HG02973 (cell line): ENCODE data around the gene PANX2.
"Not testable (repeated sequence)": the region's sequence is repeated elsewhere in the genome, so short reads cannot be mapped to it uniquely, and the experiment has no call there.

Experiments used
- ATAC-seq: cut with Tn5 transposase; IDR thresholded peaks from one replicate; pipeline ENCODE4 v1.9.1; 2021; ENCODE audit warnings: moderate library complexity; ENCODE audit not compliant: unreplicated experiment

Gene PANX2, protein sequence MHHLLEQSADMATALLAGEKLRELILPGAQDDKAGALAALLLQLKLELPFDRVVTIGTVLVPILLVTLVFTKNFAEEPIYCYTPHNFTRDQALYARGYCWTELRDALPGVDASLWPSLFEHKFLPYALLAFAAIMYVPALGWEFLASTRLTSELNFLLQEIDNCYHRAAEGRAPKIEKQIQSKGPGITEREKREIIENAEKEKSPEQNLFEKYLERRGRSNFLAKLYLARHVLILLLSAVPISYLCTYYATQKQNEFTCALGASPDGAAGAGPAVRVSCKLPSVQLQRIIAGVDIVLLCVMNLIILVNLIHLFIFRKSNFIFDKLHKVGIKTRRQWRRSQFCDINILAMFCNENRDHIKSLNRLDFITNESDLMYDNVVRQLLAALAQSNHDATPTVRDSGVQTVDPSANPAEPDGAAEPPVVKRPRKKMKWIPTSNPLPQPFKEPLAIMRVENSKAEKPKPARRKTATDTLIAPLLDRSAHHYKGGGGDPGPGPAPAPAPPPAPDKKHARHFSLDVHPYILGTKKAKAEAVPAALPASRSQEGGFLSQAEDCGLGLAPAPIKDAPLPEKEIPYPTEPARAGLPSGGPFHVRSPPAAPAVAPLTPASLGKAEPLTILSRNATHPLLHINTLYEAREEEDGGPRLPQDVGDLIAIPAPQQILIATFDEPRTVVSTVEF

DNA sequence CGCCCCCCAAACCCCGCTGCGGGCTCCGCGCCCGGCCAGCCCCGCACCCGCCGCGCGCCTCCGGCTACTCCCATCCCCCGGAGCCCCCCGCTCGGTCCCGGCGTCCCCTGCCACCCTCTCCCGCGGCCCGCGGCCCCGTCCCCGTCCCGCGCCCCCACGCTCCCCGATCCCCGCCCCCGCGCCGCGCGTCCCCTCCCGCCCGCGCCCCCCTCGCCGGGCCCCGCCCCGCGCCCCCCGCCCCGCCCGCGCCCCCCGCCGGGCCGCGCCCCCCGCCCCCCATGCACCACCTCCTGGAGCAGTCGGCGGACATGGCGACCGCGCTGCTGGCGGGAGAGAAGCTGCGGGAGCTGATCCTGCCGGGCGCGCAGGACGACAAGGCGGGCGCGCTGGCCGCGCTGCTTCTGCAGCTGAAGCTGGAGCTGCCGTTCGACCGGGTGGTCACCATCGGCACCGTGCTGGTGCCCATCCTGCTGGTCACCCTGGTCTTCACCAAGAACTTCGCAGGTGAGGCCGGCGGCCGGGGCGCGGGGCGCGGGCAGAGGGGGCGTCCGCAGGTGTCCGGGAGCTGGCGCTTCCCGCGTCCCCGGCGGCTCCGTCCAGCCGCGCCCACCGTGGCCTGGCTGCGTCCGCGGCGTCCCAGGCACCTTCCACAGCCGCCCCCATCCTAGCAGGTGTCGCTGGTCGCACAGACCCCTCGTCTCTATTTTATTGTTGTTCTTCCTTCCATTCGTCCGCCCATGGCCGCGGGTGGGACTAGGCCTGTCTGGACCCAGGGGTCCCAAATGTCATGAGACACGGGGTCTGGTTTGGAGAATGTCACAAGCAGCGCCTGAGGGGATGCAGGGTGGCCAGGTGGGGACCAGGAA is at the start of gene PANX2:
Gene PANX2 (plus strand): TSS at position 279 of the 866 bp plus-strand sequence. CDS start 0 bp downstream, at position 279.
- ATAC-seq, result no peak

DNA sequence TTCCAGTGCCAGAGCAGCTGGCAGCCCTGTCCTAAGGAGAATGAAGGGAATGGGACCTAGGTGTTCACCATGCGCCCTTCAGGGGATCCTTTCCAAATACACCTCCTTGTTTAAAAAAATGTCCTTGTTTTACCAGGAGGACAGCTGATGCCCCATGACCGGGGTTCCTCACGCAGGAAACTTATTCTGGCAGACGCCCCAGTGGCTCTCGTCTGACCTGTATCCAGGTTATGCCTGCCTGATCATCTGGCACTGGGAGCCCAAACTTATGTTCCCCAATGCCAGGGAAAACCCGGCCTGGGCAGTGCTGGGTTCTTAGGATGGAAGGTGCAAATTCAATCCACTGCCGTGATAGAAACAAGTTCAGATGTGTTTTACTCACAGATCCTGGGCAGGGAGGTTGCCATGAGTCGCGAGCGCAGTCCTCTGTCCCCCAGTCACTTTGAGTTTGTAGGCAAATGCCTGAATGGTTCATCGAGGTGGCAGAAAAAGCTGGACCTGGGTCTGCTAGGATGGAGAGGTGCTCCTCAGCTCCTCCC is 49.3 kb upstream of the PANX2 start:
- ATAC-seq, result no peak

DNA sequence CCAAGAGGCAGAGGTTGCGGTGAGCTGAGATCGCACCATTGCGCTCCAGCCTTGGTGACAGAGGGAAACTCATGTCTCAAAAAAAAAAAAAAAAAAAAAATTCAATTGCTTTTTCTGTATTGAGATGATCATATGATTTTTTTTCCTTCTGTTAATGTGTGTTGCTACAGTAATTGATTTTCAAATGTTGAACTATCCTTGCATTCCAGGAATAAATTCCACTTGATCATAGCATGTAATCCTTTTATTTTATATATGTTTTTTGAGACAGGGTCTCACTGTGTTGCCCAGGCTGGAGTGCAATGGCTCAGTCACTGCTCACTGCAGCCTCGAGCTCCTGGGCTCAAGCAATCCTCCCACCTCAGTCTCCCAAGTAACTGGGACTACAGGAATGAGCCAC is 47.4 kb upstream of the PANX2 start:
- no peak for ATAC-seq

DNA sequence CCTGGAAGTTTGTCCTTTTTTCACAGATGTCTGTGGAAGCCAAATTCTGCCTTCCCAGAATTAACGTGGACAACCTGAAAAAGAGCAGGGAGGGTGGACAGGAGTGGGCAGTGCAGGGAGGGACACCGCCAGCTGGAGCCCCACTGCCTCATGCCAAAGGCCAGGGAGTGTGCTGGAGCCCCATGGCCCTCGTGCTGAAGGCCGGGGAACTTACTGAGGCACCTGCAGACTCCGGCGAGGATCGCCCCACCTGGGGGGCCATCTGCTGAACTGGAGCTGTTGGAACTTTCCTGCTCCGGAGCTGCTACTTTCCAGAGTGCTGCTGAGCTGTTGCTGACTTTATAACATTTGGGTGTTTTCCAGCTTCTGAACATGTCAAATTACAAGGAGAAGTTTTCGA is 45.5 kb upstream of the PANX2 start:
- ATAC-seq, result no peak

DNA sequence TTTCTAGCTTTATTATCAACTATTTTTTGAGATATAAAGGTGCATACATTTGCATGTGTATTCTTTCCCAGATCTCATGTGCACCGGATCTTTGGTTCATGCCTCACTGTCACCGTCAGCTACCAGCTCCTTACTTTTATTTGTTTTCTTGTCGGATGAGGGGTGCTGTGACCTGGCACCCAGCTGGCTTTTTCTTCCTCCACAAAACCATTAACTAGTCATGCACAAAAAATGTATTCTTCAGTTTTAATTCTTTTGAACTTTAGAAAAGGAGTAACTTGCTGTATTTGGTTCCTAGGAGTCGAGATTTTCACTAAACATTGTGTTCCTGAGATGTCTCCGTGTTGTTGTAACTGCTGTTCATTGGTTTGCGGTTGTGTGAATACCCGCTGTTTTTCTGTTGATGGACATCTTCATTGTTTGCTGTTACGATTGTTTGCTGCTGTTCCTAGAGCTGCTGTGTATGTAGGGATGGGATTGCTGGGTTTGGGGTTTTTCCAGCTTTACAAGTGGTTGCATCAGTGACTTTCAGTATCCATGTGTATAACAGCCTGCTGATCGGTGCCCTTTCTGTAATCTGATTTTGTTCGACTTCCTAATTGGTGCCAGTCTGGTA is 41.3 kb upstream of the PANX2 start:
- no peak for ATAC-seq

DNA sequence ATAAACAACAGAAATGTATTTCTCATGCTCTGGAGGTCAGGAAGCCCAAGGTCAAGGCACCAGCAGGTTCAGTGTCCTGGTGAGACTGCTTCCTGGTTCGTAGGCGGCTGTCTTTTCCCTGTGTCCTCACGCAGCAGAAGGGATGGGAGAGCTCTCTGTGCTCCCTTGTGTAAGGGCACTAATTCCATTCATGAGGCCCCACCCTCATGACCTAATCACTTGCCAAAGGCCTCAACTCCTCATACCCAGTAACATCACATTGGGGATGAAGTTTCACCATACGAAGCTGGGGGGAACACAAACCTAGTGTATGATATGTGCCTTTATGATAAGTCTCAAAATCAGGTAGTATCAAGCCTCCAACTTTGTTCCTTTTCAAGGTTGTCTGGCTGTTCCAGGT is 38.6 kb upstream of the PANX2 start:
- ATAC-seq, result no peak

DNA sequence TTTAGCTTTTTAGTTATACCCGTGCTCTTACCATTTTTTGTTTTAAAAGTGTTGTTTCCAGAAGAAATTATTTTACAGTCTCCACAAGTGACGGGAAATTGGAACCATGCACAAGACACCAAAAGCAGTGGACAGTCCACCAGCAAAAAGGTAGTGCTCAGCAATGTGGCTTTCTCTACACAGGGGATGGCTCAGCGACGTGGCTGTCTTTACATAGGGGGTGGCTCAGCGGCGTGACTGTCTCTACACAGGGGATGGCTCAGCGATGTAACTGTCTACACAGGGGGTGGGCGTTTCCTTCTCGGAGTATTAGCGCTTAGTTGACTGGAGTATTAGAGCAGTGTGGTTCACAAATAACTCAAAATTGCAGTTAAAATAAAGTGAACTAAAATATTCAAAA is 36.0 kb upstream of the PANX2 start:
- ATAC-seq, result no peak

DNA sequence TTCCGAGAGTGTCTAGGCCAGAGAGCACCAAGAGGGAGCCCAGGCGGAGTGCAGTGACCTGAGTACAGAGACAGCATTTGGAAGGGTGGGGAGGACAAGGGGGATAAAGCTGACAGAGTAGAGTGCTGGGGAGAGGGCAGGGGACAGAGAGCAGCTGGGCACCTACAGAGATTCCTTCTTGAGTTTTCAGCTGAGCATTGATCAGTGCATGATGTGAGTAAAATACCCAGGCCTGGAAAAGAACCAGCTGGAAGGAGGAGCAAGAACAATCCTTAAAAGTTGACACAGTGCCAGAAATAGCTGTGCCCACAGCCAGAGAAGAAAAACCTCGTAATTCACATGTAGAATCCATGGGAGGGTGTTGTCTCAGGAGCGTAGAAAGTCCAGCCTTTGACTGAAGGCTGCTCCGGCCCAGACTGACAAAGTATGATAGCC is 33.9 kb upstream of the PANX2 start:
- ATAC-seq, result no peak

DNA sequence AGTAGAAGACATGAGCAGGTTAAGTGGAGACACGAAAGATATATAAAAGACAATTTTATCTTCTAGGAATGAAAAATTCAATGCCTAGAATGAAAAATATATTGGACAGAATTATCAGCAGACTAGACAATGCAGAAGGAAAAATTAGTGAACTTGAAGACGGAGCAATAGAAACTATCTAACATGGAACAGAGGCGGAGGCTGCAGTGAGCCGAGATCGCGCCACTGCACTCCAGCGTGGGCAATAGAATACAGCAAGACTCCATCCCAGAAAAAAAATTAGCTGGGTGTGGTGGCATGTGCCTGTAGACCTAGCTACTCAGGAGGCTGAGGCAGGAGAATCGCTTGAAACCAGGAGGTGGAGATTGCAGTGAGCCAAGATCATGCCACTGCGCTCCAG is 33.3 kb upstream of the PANX2 start:
- not testable (repeated sequence) for ATAC-seq

DNA sequence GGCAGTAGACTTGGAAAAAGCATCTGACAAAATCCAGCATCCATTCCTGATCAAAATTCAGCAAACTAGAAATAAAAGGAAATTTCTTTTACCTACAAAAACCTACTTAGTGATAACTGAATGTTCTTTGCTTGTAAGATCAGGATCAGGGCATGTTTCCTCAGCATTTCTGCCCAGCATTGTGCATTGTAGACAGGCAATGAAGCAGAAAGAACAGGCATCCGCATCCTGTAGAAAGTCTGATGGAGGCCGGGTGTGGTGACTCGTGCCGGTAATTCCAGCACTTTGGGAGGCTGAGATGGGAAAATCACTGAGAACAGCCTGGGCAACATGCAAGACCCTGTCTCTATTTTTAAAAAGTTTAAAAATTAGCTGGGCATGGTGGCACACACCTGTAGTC is 32.5 kb upstream of the PANX2 start:
- ATAC-seq, result no peak

DNA sequence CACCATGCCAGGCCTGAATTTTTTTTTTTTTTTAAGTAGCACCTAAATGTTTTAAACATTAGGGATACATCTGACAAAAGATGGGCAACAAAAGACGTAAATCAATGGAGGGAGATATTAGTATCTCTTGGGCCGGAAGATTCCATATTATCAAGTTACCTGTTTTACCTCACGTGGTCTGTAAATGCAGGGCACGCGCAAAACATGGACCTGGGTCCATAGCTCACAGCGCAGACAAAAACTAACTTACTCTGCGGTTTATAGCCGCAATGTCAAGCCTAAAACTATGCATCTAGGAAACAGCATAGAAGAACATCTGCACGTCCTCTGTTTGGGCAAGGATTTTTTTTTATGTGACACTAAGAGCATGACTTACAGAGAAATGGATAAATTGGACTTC is 31.5 kb upstream of the PANX2 start:
- no peak for ATAC-seq

DNA sequence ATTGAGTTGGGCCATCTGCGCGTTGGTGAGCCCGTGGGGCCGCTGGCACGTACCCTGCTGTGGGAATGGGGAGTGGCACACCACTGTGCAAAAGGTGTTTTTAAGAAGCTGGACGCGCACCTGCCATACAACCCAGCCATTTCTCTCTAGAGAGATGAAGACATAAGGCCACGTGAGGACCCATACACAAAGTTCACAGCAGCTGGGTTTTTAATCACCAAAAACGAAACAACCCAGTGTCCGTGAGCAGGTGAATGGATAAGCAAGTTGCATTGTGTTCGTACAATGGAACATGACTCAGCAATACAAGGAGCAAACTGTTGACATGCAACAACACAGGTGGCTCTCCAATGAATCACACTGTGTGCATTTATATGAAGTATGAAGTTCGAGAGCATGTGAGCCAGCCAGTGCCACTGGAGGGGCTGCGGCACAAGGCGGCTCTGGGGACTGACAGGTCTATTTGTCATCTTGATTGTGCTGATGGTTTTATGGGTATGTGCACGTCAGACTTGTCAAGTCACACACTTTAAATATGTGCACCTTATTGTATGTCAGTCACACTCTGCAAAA is 30.6 kb upstream of the PANX2 start:
- ATAC-seq, result no peak

DNA sequence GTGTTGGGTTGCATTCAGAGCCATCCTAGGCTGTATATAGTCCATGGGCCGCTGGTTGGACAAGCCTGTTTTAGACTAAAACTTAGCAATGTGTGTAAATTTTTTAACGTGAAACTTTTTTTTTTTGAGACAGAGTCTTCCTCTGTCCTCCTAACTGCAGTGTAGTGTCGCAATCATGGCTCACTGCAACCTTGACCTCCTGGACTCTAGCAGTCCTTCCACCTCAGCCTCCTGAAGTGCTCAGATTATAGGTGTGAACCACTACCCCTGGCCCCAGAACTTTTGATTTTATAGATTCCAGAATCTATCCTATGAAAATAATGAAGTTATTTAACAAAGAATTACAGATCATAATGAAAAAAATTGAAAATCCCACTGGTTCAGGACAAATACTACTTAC is 29.9 kb upstream of the PANX2 start:
- ATAC-seq, result no peak

DNA sequence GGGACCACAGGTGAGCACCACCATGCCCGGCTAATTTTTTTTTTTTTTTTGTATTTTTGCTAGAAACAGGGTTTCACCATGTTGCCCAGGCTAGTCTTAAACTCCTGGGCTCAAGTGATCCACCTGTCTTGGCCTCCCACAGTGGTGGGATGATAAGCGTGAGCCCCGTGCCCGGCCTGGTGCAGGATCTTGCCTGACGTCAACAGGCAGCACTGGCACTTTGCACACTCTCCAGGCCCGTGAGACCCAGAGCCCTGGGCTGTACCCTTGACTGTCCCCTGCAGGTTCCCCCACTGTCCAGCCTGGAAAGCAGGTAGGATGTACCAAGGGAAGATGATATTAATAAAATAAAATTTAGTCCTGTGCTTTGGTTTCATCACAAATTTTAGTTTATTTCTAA is 29.1 kb upstream of the PANX2 start:
- ATAC-seq, result no peak

DNA sequence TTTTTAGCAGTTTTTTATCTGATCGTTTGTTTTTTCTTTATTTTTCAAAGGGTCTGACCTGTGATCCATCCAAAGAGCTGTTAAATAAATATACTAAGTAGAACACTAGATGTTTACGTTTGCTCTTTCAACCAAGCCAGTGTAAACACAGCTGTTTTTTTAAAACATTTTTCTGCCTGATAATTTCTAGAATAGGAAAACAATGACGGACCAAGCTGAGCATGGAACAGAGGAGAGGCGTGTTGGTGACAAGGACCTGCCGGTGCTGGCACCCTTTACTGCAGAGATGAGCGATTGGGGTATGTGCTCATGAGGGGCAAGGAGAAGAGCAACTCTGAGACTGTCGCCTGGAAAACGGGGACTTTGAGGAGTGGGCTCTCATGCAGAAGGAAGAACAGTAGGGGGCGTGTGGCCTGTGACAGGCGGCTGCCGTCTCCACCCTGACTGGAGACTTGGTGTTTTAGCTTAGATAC is 28.6 kb upstream of the PANX2 start:
- no peak for ATAC-seq

DNA sequence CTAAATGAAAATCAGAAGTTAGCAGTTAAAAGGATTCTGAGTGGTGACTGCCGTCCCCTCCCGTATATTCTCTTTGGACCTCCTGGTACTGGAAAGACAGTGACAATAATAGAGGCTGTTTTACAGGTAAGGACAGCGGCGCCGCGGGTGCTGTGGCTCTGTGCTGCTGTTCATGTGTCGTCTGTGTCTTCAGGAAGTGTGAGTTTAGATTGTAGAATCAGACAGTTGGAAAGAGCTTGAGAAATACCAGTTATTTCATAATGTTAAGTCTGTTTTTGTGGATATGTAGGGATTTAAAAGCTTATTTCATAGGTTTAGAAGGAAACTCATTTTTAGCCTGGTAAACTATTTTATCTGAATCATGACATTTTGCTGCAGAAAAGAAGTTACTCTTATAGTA is 27.4 kb upstream of the PANX2 start:
- no peak for ATAC-seq

DNA sequence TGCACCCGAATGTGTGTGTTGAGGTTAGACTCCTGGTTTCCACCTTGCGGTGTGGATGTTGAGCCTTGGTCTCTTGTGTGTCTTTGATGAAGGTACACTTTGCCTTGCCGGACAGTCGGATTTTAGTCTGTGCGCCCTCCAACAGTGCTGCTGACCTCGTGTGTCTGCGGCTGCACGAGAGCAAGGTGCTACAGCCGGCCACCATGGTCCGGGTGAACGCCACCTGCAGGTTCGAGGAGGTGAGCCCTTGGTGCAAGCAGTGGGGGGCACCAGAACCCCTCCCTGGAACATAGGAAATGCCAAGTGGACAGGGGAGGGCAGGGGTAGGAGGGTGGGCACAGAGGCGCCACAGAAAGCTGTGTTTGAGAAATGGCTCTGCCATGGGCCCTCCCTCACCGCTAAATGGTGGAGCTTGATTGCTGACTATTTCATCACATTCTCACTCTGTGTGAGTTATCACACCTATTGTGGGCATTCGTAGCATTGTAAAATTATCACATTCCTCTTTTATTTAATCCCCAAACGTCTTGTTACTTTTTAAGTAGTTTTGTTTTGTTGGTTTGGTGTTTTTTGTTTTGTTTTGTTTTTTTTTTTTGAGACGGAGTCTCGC is 26.4 kb upstream of the PANX2 start:
- no peak for ATAC-seq

DNA sequence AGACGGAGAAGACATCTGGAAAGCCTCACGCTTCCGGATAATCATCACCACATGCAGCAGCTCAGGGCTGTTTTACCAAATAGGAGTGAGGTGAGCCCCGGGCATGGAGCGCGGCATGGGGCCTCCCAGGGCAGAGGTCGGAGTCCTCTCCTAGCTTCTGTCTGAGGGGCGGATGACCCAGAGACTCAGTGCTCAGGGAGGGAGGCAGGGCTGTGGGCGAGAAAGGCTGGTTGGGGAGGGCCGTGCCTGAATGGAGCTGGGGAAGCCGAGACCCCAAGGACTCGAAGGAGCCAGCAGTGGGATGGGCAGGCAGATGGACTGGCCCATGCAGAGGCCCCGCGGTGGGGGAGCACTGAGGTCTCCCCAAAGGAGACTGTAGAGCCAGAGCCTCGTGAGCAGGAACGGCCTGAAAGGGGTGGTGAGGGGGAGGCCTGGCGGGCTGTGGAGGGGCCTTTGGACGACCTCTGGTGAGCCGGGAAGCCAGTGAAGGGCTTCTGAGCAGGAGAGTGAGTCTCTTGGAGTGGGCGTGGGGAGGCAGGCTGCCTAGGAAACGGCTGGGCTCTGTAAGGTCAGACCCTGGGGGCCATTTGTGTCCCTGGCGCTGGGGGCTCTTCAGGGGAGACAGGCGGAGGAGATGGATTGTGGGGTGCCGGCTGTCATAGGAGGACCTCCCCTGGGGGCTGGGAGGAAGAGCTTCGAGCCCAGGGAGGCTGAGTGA is 24.7 kb upstream of the PANX2 start:
- no peak for ATAC-seq
